Inflammatory macrophage treated with lipopolysaccharide for 4 hours (primary cell): ENCODE measurements around the gene VAV2.

Experiments
- DNase-seq: peaks from one replicate; pipeline ENCODE4 v3.0.0-alpha.2; 2020

VAV2 gene

GRCh38 chr9:133870598-133871595, 121.2 kb downstream of the VAV2 start:
- no peak for DNase-seq

- no peak for DNase-seq
Observed at GRCh38 chr9:133869674-133870405, 122.3 kb downstream of the VAV2 start.

DNA sequence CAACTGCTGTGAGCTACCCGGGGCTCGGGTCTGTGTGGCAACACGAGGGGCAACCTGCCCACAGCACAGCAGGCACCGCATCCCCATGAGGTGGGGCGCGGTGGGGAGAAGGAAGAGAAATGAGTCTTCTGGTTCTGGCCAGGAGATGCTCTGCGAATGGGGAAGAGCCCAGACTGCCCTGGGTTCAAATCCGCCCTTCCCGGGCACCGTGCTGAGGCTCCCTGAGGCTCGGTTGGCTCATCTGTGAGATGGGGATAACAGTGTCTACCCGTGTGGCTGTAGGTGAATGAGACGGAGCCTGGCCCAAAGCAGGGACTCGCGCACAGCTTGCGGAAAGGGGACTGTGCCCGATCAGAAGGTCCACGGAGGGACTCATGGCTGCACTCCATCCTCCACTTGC, 123.9 kb downstream of the VAV2 start:
- no peak for DNase-seq

DNA sequence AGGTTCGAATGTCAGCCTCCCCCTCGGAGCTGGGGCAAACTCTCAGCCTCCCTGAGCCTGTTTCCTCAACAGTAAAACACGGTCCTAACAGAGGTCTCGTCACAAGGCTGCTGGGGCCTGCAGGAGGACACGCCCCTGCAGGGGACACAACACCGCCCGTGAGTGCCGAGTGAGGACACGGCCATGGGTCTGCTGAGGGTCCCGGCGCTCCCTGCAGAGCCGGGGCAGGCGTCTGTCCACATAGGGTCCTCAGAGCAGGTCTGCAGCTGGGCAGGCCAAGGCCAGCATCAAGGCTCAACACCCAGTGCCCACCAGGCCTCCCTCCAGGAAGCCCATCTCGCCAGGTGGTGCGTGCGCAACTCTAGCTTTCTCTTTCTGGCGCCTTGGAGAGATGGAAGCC, 125.2 kb downstream of the VAV2 start:
- no peak for DNase-seq

DNA sequence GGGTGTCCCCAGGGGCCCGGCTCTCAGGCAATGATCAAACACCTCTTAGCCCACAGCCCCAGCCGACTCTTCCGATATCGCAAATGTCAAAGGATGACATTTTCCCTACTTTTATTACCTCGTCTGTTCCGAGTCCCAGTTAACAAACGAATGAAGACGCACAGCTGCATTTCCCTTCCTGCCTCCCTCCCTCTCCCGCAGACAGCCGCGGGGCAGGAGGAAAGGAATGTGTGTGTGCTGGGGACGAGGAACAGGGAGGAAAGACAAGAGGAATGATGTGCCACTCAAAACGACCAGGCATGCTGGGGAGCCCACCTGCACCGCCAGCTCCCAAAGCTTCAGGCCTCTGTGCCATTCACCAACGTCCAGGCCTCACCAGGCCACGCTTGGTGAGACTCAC, 128.1 kb downstream of the VAV2 start:
- DNase-seq = no peak

DNA sequence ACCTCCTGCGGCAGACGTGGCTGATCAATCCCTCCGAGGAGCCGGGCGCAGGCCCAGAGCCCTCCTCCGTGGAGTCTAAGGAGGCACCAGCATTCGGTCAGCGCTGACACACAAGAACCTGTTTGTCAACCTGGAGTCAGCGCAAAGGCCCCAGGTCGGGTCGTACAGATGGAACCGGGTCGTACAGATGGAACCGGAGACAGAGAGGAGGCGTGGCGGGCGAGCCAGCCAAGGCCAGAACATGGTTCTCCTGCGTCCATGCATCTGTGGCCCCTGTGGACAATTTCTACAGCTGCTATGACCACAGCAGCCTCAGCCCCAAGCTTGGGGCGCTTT, 128.9 kb downstream of the VAV2 start:
- DNase-seq = no peak

DNA sequence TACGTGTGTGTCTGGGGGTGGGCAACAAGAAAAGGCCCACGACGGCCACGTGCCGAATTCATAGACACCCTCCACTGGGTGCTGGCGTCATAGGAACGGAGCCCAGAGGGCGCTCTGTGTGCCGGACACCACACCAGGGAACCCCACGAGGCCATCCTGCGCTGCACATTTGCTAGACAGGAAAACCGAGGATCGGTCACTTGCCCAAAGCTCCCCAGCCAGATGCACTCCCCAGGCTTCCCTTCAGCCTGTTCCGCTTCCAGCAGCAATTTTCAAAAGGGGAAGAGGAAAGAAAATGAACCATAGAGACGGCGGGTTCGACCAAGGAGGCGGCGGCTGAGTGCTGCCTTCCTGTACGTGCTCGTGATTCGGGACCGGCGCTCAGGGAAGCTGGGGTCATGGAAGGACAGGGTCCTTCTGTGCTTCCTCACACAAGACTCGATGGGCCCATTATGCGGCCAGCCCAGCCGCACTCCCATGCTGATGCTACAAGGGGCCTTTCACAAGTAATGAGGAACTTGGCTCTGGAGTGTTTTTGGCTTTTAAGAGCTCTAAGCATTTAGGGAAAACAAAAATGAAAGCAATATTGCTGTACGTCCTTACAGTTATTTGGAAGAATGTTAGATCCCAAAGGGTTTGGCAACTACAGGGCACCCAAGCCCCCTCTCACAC, 129.4 kb downstream of the VAV2 start:
- DNase-seq = peak; percentile 86

DNA sequence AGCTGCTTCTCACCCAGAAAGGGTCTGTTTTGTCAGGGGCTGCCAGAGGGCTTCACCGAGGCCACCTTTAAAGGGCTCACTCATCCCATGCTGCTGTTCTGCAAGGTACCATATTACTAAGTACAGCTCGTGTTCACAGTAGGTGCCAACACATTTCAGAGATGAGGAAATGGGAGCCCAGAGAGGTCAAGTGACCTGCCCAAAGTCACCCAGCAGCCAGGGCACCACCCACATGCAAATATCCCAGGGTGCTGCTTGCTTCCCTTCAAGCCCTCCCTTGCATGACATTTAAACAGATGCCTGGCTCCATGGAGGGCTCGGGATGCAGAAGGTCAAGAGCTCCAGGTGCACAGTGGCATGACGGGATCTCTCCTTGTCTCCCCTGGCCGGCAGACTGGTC, 130.4 kb downstream of the VAV2 start:
- peak; percentile 25 for DNase-seq

- DNase-seq = no peak
Observed at GRCh38 chr9:133861086-133861485, 131.0 kb downstream of the VAV2 start.

DNA sequence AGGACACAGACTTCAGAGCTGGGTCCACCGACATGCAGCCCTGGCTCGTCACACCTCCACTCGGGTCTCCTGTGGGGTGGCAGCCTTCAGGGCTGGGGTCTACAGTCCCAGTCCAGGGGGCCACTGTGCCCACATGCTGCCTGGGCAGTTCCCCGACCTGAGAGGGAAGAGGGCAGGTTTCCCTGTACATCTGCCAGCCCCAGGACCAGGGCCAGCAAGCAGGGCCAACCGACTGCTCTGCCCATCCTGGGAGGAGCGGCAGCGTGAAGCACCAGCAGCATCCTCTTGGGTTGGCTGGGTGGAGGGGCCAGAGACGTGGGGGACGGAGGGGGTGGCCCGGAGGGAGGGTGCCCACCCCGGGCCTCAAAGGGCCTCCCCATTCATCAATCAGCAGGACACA, 133.4 kb downstream of the VAV2 start:
- DNase-seq = no peak

- no peak for DNase-seq
Observed at GRCh38 chr9:133857639-133858038, 134.5 kb downstream of the VAV2 start.

DNA sequence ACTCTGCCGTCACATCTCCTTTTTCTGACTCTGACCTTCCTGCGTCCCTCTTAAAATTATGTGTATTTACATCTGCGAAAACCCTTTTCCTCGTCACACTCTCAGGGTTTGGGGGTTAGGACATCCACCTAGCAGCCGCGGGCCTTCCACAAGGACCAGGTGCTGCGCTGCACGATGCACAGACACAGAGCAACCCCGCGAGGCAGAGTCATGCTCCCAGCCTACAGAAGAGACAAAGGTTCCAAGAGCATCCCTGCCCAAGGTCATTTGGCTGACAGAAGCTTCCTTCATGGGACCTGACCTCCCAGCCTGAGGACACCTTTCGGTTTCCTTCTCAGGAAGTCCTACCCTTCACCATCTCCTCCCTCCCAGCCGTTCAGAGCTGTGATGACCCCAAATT, 135.3 kb downstream of the VAV2 start:
- no peak for DNase-seq

- DNase-seq = peak; percentile 92
Observed at GRCh38 chr9:133855802-133856521, 136.2 kb downstream of the VAV2 start.

DNA sequence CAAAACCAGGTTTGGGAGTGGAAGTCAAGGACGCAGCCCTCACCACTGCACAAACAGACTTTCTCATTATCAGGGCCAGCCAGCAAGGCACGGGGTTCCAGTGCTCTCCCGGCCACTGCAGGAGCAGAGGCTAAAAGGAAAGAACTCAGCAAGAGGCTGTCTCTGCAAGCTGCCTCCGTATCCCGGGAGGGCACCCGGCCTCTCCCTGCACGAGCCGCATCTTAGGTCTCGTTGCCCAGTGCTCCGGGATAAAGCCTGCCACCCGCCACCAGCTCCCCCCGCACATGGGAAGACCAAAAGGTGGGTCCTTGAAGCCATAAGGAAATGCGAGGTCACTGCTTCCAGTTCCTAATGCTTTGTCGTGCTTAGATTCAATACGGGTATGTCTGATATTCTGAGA, 136.8 kb downstream of the VAV2 start:
- DNase-seq = no peak

GRCh38 chr9:133854765-133855164, 137.4 kb downstream of the VAV2 start:
- DNase-seq = no peak

DNA sequence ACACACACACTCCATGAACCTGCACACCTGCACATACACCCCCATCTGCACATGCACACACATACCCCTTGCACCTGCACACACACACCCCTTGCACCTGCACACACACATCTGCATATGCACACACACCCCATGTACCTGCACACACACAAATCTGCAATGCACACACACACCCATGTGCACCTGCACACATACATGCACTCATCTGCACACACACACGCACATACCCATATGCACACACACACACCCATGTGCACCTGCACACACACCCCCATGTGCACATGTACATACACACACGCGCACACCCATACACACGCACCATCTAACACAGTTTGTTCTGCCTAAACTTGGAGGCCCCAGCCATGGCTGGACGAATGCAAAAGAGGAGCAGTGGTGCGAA, 138.1 kb downstream of the VAV2 start:
- DNase-seq = no peak

DNA sequence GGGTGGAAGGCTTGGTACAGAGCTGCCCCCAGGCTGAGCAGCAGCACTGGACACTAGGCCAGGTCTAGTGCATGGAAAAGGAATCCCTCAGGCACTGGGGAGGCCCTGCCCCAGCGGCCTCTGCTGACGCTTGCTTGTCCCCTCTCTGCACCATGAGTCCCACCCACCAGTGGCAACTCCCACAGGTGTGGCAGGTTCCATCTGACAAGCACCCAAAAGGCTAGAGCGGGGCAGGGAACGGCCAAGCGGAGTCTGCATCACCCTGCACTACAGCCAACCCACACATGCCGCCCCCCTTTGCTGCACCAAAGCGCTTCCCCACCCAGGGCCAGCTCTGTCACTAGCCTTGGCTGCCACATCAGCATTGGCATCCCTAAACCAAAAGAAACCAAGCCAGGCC, 138.8 kb downstream of the VAV2 start:
- DNase-seq = no peak

DNA sequence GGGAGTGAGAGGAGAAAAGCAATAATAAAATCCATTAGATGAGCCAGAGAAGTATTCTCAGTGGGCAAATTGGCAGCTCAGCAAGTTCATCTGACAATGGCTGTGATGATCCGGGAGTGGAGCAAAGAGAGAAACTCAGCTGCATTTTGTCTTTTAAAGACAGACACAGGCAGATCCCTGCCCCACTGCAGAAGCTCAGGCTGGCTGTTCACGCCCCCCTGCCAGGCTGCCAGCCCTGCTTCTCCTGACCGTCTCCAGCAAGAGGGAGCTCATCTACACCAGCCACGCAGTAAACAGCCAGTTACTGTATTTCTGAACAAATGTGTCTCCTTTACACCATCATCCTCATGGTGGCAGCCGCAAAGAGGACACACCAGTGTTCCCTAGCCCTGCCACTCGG, 139.7 kb downstream of the VAV2 start:
- DNase-seq = no peak

GRCh38 chr9:133851693-133852092, 140.4 kb downstream of the VAV2 start:
- DNase-seq = no peak

- DNase-seq = no peak
Observed at GRCh38 chr9:133850937-133851336, 141.2 kb downstream of the VAV2 start.

DNA sequence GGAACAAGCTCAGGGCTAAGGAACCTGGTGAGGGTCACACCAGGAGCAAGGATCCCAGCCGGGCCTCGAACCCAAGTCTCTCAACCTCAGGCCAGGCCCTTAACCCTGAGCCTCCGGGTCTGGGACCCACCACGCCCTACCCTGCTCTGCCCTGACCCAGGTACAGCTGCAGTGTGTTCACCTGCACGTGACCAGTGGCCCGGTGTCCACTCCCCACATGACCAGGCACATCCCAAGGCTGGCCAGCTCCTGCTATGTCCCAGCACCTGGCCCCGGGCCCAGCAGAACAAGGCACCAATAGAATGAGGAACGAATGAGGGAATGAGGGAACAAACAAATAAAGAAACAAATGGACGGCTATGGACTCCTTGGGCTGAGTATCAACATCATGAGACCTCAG, 142.0 kb downstream of the VAV2 start:
- DNase-seq = no peak

- DNase-seq = no peak
Observed at GRCh38 chr9:133849110-133849670, 142.9 kb downstream of the VAV2 start.
